Measurements from ENCODE around the gene HOXA11. TPM values are rescaled to one million over a fixed set of nuclear protein-coding genes. Genes with fewer than 3 reads are reported as not detected.

HOXA11 gene
- total RNA-seq, 1 donor from 2014 or later: not detected

- peak in 1 of 2 donors; percentile 58 for DNase-seq (ENCODE audit: low read depth in 2 of 2)
These were observed 26.4 kb downstream of the HOXA11 start for GRCh38 chr7:27158436-27159265.

- no peak for DNase-seq (ENCODE audit: low read depth in 2 of 2)
These were observed 27.2 kb downstream of the HOXA11 start for GRCh38 chr7:27157702-27158431.

GRCh38 chr7:27156916-27157701 lies 27.9 kb downstream of the HOXA11 start:
- no peak for DNase-seq (ENCODE audit: low read depth in 2 of 2)

GRCh38 chr7:27156508-27156898 lies 28.5 kb downstream of the HOXA11 start, which contains the start of gene HOXA7:
HOXA7 (minus strand) TSS chr7:27156675; CDS start chr7:27156545, 130 bp downstream.
- DNase-seq (ENCODE audit: low read depth in 2 of 2): peak; percentile 60 to 85

GRCh38 chr7:27155816-27156507 lies 29.1 kb downstream of the HOXA11 start:
- peak; percentile 40 to 77 for DNase-seq (ENCODE audit: low read depth in 2 of 2)

- DNase-seq (ENCODE audit: low read depth in 2 of 2): peak in 1 of 2 donors; percentile 46
These were observed 29.9 kb downstream of the HOXA11 start for GRCh38 chr7:27154901-27155815.

GRCh38 chr7:27154369-27154768 lies 30.7 kb downstream of the HOXA11 start:
- no peak for DNase-seq (ENCODE audit: low read depth in 2 of 2)

GRCh38 chr7:27153526-27153925 lies 31.5 kb downstream of the HOXA11 start:
- no peak for DNase-seq (ENCODE audit: low read depth in 2 of 2)

- DNase-seq (ENCODE audit: low read depth in 2 of 2): no peak
These were observed 32.1 kb downstream of the HOXA11 start for GRCh38 chr7:27152816-27153442.

- DNase-seq (ENCODE audit: low read depth in 2 of 2): peak; percentile 41 to 90
These were observed 32.9 kb downstream of the HOXA11 start, which contains the start of gene HOXA3 for GRCh38 chr7:27151931-27152815. HOXA3 (minus strand) TSS chr7:27152583; CDS start chr7:27110640, 41,943 bp downstream.

GRCh38 chr7:27151341-27151930 lies 33.6 kb downstream of the HOXA11 start:
- no peak for DNase-seq (ENCODE audit: low read depth in 2 of 2)

GRCh38 chr7:27150568-27151340 lies 34.3 kb downstream of the HOXA11 start:
- peak; percentile 89 to 92 for DNase-seq (ENCODE audit: low read depth in 2 of 2)

GRCh38 chr7:27149842-27150567 lies 35.0 kb downstream of the HOXA11 start:
- no peak for DNase-seq (ENCODE audit: low read depth in 2 of 2)

GRCh38 chr7:27148756-27149641 lies 36.0 kb downstream of the HOXA11 start:
- DNase-seq (ENCODE audit: low read depth in 2 of 2): no peak

GRCh38 chr7:27148031-27148755 lies 36.8 kb downstream of the HOXA11 start:
- DNase-seq (ENCODE audit: low read depth in 2 of 2): no peak

Measured in lung microvascular endothelial cell (primary cell).